AG04450 (cell line): Measurements from ENCODE around the gene CNTN1. TPM values are rescaled to one million over a fixed set of nuclear protein-coding genes. Genes with fewer than 3 reads are reported as not detected.

Source experiments
- CTCF ChIA-PET: fragments of 300-600, 350-600 bp; formaldehyde crosslinking; extraction: SDS; loops from one replicate; lab custom pipeline; 2022; ENCODE audit warnings: antibody characterized with exemption, inconsistent platforms; lab: Charles Lee
- POLR2A ChIA-PET: fragments of 350-600 bp; formaldehyde crosslinking; extraction: SDS; loops from one replicate; lab custom pipeline; 2021; ENCODE audit warnings: antibody characterized with exemption, inconsistent platforms; lab: Yijun Ruan, JAX
- DNase-seq: peaks from one replicate; pipeline ENCODE4 v3.0.0-alpha.2; 2011; ENCODE audit warnings: low read depth, low spot score
- H3K27ac ChIP-seq: one replicate; pipeline ENCODE4 v1.5.1; 2012; ENCODE audit warnings: low read depth, low read length, control low read depth
- H3K27me3 ChIP-seq: one replicate; pipeline ENCODE4 v1.6.0; 2012; ENCODE audit warnings: low read length; ENCODE audit not compliant: control insufficient read depth, insufficient read depth
- H3K4me3 ChIP-seq: 2 replicates; pipeline ENCODE4 v1.5.1; 2011; ENCODE audit warnings: mild to moderate bottlenecking, low read depth, low read length, control low read depth
- H3K9me3 ChIP-seq: 2 replicates; pipeline ENCODE4 v1.5.1; 2012; ENCODE audit warnings: low read length; ENCODE audit not compliant: control insufficient read depth, insufficient read depth
- polyA plus RNA-seq: library from polyadenylated mRNA; depleted of rRNA; stranded (reverse); fragments of >200 nt; gene quantifications from 2 replicates; pipeline ENCODE4 v1.2.3, GENCODE V29; 2011
- TF ChIP-seq, protein P1 (sequence below): IDR thresholded peaks from 2 replicates; pipeline ENCODE4 v1.5.1; 2011; ENCODE audit warnings: low read depth, low read length, control low read depth, inconsistent platforms

CNTN1 gene
- polyA plus RNA-seq, 1 experiment = 0.19 TPM

DNA sequence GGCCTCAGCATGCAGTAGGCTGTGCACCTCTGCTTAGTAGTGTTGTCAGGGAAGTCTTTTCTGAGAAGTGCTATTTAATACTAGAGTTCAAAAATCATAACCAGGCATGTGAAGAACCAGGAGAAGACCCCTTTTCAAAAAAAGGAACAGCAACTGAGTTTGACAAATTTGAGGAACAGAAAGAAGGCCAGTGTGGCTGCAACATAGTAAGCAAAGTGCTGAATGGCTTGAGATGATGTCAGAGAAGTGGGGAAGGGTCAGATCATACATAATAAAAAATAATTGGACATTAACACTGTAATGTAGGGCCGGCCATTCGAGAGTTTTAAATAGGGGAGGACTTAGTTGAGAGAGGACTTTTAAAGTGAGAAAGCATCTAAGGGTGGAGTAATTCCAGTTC lies 11.1 kb upstream of the CNTN1 start:
- Histone ChIP-seq H3K27me3 (no peaks in the 10 kb centered on the region), H3K4me3 (no peak overlapping the region), H3K9me3 (no peaks in the 10 kb centered on the region), H3K27ac (no peak overlapping the region)
- TF ChIP-seq, protein P1, sequence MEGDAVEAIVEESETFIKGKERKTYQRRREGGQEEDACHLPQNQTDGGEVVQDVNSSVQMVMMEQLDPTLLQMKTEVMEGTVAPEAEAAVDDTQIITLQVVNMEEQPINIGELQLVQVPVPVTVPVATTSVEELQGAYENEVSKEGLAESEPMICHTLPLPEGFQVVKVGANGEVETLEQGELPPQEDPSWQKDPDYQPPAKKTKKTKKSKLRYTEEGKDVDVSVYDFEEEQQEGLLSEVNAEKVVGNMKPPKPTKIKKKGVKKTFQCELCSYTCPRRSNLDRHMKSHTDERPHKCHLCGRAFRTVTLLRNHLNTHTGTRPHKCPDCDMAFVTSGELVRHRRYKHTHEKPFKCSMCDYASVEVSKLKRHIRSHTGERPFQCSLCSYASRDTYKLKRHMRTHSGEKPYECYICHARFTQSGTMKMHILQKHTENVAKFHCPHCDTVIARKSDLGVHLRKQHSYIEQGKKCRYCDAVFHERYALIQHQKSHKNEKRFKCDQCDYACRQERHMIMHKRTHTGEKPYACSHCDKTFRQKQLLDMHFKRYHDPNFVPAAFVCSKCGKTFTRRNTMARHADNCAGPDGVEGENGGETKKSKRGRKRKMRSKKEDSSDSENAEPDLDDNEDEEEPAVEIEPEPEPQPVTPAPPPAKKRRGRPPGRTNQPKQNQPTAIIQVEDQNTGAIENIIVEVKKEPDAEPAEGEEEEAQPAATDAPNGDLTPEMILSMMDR = no peak
- ChIA-PET CTCF (no interaction called here), POLR2A (no interaction called here)
- DNase-seq = no peak

DNA sequence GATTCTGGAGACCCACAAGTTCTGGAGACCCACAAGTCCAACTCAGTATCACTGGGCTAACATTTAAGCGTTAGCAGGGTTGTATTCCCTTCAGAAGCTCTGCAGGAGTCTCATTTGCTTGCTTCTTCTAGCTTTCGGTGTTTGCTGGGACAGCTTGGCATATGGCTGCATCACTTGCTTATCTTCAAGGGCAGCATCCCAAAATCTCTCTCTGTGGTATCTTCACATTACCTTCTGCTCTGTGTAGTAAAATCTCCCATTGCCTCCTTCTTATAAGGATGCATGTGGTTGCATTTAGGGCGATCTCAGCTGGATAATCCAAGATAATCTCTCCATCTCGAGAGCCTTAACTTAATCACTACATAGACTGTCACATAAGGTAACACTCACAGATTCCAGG lies 7.3 kb upstream of the CNTN1 start:
- ChIA-PET POLR2A (no interaction called here), CTCF (no interaction called here)
- Histone ChIP-seq H3K27ac (no peak overlapping the region), H3K27me3 (no peaks in the 10 kb centered on the region), H3K4me3 (no peak overlapping the region), H3K9me3 (no peaks in the 10 kb centered on the region)
- DNase-seq = no peak
- TF ChIP-seq, protein P1 = no peak

DNA sequence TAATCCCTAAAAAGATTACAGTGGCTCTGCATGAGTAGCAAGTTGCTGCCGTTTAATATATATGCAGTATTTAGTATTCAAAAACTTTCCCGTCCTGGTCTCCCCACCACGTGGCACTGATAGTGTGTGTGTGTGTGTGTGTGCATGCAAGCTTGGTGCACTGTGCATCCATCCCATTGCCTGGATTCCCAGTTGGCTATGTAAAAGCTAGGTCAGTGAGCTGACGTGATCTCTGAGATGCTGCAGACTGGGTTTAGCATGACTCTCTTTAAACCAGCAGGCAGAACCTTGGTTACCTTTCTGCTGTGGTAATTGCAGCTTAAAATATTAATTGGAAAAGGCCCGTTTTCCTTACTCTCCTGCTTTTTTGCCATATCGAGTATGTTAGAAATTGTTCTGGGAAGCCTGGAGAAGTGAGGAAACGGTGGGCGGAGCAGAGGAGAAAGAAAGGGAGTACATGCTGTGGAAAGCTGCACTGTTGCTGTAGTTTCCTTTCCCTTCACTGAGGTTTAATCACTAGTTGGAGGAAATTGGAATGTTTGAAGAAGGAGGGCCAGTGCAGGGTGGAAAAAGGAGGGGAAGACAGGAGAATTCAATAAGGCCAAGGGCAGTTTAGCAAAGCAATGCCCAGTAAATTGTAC lies 4.0 kb upstream of the CNTN1 start:
- Histone ChIP-seq H3K27ac (no peak overlapping the region), H3K9me3 (peaks cover 9% of the 10 kb centered on the region; the same call in 1 of the 2 replicates), H3K27me3 (peaks cover 11% of the 10 kb centered on the region), H3K4me3 (no peak overlapping the region)
- TF ChIP-seq, protein P1 = no peak
- DNase-seq = no peak
- POLR2A ChIA-PET = no interaction called here
- CTCF ChIA-PET = no interaction called here

DNA sequence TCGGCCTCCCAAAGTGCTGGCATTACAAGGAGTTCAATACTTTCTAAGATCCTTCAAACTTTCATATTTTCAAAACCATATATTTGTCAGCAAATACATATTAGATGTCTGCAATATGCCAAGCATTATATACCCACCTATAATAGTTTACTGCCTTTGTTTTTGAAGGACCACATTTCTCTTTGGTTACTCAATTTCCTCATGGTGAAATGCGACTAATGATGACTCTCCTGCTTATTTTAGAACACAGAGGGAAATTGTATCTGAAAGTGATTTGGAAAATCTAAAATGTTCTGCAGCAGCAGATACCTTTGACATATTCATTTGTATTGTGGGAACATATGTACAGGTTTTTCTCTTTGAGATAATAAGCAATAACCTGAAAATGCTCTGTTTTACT lies 2.7 kb upstream of the CNTN1 start:
- no peak for DNase-seq
- TF ChIP-seq, protein P1 = no peak
- H3K27ac ChIP-seq = no peak overlapping the region
- peaks cover 11% of the 10 kb centered on the region; the same call in 1 of the 2 replicates for H3K9me3 ChIP-seq
- POLR2A ChIA-PET = no interaction called here
- CTCF ChIA-PET = no interaction called here
- no peak overlapping the region for H3K4me3 ChIP-seq
- peaks cover 12% of the 10 kb centered on the region for H3K27me3 ChIP-seq

DNA sequence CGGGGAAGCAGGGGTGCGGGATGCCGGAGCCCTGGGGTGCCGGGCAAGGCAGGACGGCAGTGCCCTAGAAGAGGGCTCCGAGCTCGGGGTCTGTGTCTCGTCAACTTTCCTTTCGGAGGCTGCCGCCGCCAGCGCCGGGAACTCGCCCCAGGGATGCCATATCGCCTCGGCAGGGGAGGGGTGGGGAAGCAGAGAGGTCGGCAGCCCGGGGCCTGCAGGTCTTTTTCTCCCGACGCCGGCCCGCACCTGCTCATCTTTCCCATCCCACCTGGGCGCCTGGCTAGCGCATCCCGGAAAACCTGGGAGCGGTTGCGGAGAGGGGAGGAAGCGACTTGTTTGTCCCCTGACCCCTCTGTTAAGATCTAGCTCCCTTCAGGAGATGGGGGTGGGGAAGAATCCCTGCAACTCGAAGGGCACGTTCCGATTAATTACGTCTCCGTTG lies 547 bp downstream of the CNTN1 start:
- ChIA-PET POLR2A (no interaction called here), CTCF (no interaction called here)
- no peak for DNase-seq
- no peak overlapping the region for H3K27ac ChIP-seq
- H3K4me3 ChIP-seq = no peak overlapping the region
- H3K9me3 ChIP-seq = peaks cover 11% of the 10 kb centered on the region; the same call in 1 of the 2 replicates
- peaks cover 12% of the 10 kb centered on the region for H3K27me3 ChIP-seq
- TF ChIP-seq, protein P1 = no peak
